Left lung (tissue), 10 donors: ENCODE measurements around the gene C1QL2. TPM values are rescaled to one million over a fixed set of nuclear protein-coding genes. Genes with fewer than 3 reads are reported as not detected.

Experiments used
- ATAC-seq: fragments of 200-7000 bp; cut with Tn5 transposase; one replicate; pipeline ENCODE4 v1.9.1; 2020; ENCODE audit warnings: moderate library complexity
- DNase-seq, 4 donors: peaks; one replicate each; pipeline ENCODE4 v3.0.0-alpha.2; 2013 to 2020
- H3K27ac ChIP-seq, 2 donors: fragments of 200-600 bp; sonication (generic) in 1 of 2; one replicate each; pipeline versions ENCODE4 v1.5.0 to v1.8.0; 2020 to 2021
- H3K27me3 ChIP-seq, 2 donors: fragments of 200-600 bp; sonication (generic) in 1 of 2; one replicate each; pipeline versions ENCODE4 v1.5.0 to v1.8.0; 2020 to 2021
- H3K36me3 ChIP-seq, 2 donors: fragments of 200-600 bp; sonication (generic) in 1 of 2; one replicate each; pipeline versions ENCODE4 v1.5.0 to v1.8.0; 2020 to 2021
- H3K4me1 ChIP-seq, 2 donors: fragments of 200-600 bp; one replicate each; pipeline ENCODE4 v1.8.0; 2021
- H3K4me3 ChIP-seq, 2 donors: fragments of 200-600 bp; sonication (generic) in 1 of 2; one replicate each; pipeline versions ENCODE4 v1.5.0 to v1.8.0; 2020 to 2021; ENCODE audit warnings: mild to moderate bottlenecking in 1 of 2
- H3K9me3 ChIP-seq, 2 donors: fragments of 200-600 bp; sonication (generic) in 1 of 2; one replicate each; pipeline versions ENCODE4 v1.5.0 to v1.8.0; 2020 to 2021
- CTCF ChIP-seq, 2 donors: fragments of 200-600 bp; sonication (generic) in 1 of 2; IDR thresholded peaks; one replicate each; pipeline versions ENCODE4 v1.5.0 to v1.8.0; 2021; ENCODE audit warnings: antibody characterized with exemption in 2 of 2
- intact Hi-C, 2 donors: fragments of 100-400 bp; cut with DNase I; formaldehyde crosslinking; loops; one replicate each; pipeline versions ENCODE4 v1.11.2 to v1.14.2; 2022
- polyA plus RNA-seq, 6 donors: library from polyadenylated mRNA; unstranded; fragments of 120-200 nt; gene quantifications; one replicate each; pipeline ENCODE4 v1.2.1, GENCODE V29; 2013; ENCODE audit not compliant: insufficient read length in 6 of 6
- total RNA-seq, 2 donors: library from RNA; stranded (reverse); fragmentation: NEBNext Ultra II Directional; extraction: Animal tissue kit (Norgen Biotek cat#: 25700); gene quantifications; one replicate each; pipeline ENCODE4 v1.2.1, GENCODE V29; 2021
- donor health status: DM: no; HTN: yes; CAD: no.
- donor health status: DM: no; HTN: no; CAD: no.

Gene C1QL2
- total and polyA plus RNA-seq, 8 donors: not detected

DNA sequence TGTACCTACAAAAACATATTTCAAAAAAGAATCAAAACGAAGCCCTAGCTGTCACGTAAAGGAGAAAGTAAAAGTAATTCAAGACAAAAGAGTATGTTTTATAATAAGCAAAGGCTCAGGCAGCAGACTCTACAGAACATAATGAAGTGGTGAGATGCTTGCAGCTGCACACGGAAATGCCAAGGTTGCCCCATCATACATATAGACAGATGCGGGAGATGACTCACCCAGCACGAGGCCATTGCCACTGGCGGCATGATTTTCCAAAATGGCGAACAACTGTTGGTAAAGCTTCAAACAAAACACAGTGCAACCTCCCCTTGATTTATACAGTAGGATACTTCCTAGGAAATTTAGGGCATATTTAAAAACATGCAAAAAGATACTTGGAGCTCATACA, 26.0 kb upstream of the C1QL2 start:
- Histone ChIP-seq H3K4me3 (no peak overlapping the region), H3K27me3 (no peaks in the 10 kb centered on the region), H3K36me3 (no peaks in the 10 kb centered on the region), H3K27ac (no peak overlapping the region), H3K9me3 (no peaks in the 10 kb centered on the region), H3K4me1 (no peaks in the 10 kb centered on the region)
- intact Hi-C loops: no loop called here
- no peak for TF ChIP-seq CTCF (IDR thresholded peaks at IDR 0.05)
- DNase-seq: no peak
- no peak for ATAC-seq

DNA sequence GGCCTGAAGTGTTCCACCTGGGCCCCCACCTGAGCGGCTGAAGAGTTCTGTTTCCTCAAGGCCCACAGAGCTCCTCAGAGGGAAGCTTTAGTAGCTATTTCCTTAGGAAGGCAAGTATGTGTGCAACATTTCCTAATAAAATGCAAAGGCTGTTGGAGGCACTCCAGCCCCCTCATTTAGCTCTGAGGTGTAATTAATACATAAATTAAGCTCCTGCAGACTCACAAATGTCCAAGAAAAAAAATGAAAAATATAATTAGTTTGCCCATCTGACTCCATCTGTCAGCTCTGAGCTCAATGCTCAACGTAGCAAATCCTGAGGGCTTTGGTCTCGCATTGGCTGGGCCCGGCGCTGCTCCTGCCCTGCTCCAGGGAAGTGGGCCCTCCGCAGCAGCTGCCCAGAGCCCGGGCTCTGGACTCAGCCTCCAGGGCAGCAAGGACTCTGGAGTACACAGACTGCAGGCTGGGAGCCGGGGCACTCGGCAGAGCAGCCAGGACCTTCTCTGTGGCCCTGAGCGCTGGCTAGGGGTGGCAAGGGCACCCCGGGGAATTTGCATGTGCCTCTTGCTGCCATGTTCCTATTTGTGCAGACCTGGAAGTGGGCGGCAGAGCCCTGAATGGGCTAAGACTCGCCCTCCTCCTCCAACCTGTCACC, 23.4 kb upstream of the C1QL2 start:
- intact Hi-C loops: no loop called here

GRCh38 chr2:119181391-119181790, 22.8 kb upstream of the C1QL2 start:
- Histone ChIP-seq H3K27me3 (no peaks in the 10 kb centered on the region), H3K4me3 (no peak overlapping the region), H3K36me3 (no peaks in the 10 kb centered on the region), H3K27ac (no peak overlapping the region), H3K4me1 (no peaks in the 10 kb centered on the region), H3K9me3 (no peaks in the 10 kb centered on the region)
- DNase-seq (no peak), ATAC-seq (no peak)
- intact Hi-C loops: no loop called here
- TF ChIP-seq CTCF (IDR thresholded peaks at IDR 0.05): no peak

More for the DNA sequence above, 23.4 kb upstream of the C1QL2 start:
- Histone ChIP-seq H3K27ac (no peak overlapping the region), H3K36me3 (no peaks in the 10 kb centered on the region), H3K4me1 (no peaks in the 10 kb centered on the region), H3K9me3 (no peaks in the 10 kb centered on the region), H3K27me3 (no peaks in the 10 kb centered on the region), H3K4me3 (no peak overlapping the region)
- TF ChIP-seq CTCF (IDR thresholded peaks at IDR 0.05): no peak
- DNase-seq: no peak
- ATAC-seq: no peak

- no peak overlapping the region for H3K4me3 ChIP-seq
- no peaks in the 10 kb centered on the region for H3K9me3 ChIP-seq
- TF ChIP-seq CTCF (IDR thresholded peaks at IDR 0.05): no peak
- intact Hi-C loops: no loop called here
- DNase-seq: no peak
- no peaks in the 10 kb centered on the region for H3K4me1 ChIP-seq
- no peaks in the 10 kb centered on the region for H3K36me3 ChIP-seq
- no peak overlapping the region for H3K27ac ChIP-seq
- H3K27me3 ChIP-seq: no peaks in the 10 kb centered on the region
- ATAC-seq: no peak
Observed at GRCh38 chr2:119180892-119181291, 22.3 kb upstream of the C1QL2 start.

DNA sequence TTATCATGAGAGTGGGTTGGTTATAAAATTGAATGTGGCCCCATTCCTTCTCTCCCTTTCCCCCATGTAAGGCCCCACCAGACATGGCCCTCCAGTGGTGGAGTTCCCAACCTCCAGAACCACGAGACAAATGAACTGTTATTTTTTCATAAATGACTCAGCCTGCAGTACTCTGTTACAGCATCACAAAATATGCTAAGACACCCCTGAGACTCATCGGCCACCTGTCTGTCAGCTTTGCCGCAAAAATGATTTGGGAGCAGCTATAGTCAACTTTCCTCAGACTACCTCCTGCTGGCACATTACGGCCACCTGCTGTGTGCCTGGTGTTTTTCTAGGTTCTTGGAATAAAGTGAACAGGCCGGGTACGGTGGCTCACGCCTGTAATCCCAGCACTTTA, 21.4 kb upstream of the C1QL2 start:
- DNase-seq: no peak
- Histone ChIP-seq H3K27ac (no peak overlapping the region), H3K4me1 (no peaks in the 10 kb centered on the region), H3K27me3 (no peaks in the 10 kb centered on the region), H3K9me3 (no peaks in the 10 kb centered on the region), H3K4me3 (no peak overlapping the region), H3K36me3 (no peaks in the 10 kb centered on the region)
- no peak for TF ChIP-seq CTCF (IDR thresholded peaks at IDR 0.05)
- no peak for ATAC-seq
- intact Hi-C loops: no loop called here
